SK-N-MC (cell line): Measurements from ENCODE around the gene KCNQ1.

Experiments used
- EZH2 ChIP-seq: fragments of 200-600 bp; sonication (generic); IDR thresholded peaks from one replicate; pipeline ENCODE4 v1.6.1; 2017; ENCODE audit warnings: antibody characterized with exemption
- POLR2AphosphoS5 ChIP-seq: IDR thresholded peaks from 2 replicates; pipeline ENCODE4 v1.6.1; 2012; ENCODE audit warnings: mild to moderate bottlenecking, low read depth, low read length, borderline replicate concordance

DNA sequence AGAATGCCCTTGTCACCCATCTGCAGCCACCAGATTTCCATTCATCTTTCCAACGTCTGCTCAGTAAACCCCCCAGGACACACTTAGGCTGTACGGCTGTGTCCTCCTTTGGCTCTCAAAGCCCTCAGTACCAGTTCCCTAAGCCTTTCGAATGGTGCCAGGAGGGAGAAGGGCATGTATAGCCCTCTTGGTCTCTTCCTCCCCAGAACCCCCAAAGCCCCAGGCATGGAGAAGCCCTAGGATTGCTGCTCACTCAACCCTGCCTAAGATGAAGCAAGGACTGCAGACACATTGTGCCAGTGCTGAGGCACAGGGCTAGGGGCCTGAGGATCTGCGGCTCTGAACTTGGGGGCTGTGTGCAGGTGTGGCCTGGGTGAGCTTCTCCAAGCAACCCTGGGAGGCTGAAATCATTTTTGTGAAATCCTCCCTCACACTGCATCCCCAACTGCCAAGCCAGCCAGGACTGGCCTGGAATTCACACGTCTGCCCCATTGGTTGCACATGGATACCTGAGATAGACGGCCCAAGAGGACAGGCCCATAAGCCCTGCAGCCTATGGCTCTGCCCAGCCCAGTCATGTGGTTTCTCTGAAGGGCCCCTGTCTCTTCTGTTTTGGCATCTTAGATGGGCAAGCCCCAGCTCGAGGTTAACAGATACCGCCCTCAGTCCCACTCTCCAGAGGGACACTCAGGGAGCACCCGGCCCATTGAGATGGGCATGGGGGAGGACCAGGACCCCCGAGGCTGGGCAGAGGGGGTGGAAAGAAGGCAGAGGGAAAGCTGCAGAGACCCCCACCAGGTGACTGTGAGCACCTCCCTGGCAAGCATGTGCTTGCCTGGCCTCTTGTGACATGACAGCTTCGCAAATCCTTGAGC is 221.0 kb downstream of the KCNQ1 start:
- TF ChIP-seq POLR2AphosphoS5 (no peak), EZH2 (no peak)
